Chondrocyte (in vitro differentiated cells): ENCODE data around the gene ACTA1. TPM values are rescaled to one million over a fixed set of nuclear protein-coding genes. Genes with fewer than 3 reads are reported as not detected.

Experiments
- DNase-seq: peaks from one replicate; pipeline ENCODE4 v3.0.0; 2021; ENCODE audit warnings: mixed read lengths, low spot score
- H3K27ac Mint-ChIP-seq: one replicate; pipeline ENCODE4 v1.8.0; 2021; ENCODE audit warnings: mild to moderate bottlenecking, moderate library complexity, mixed read lengths; ENCODE audit not compliant: unreplicated experiment
- H3K27me3 Mint-ChIP-seq: 2 replicates; pipeline ENCODE4 v1.8.0; 2021; ENCODE audit warnings: low read depth, mixed read lengths
- H3K36me3 Mint-ChIP-seq: 2 replicates; pipeline ENCODE4 v1.8.0; 2021; ENCODE audit warnings: low read depth, mixed read lengths
- H3K4me1 Mint-ChIP-seq: 2 replicates; pipeline ENCODE4 v1.8.0; 2021; ENCODE audit warnings: low read depth, mild to moderate bottlenecking, mixed read lengths
- H3K4me3 Mint-ChIP-seq: one replicate; pipeline ENCODE4 v1.8.0; 2021; ENCODE audit warnings: mild to moderate bottlenecking, moderate library complexity, mixed read lengths; ENCODE audit not compliant: unreplicated experiment
- H3K9me3 Mint-ChIP-seq: 2 replicates; pipeline ENCODE4 v1.8.0; 2021; ENCODE audit warnings: low read depth, mixed read lengths
- CTCF ChIP-seq: fragments of 200-600 bp; sonication (generic); IDR thresholded peaks from 2 replicates; pipeline ENCODE4 v1.5.0; 2021; ENCODE audit warnings: antibody characterized with exemption, mild to moderate bottlenecking, moderate library complexity
- total RNA-seq: library from RNA; stranded (reverse); gene quantifications from 3 replicates; pipeline ENCODE4 v1.2.1, GENCODE V29; 2021

ACTA1 gene
- total RNA-seq, 1 donor from 2014 or later, result 3.5 TPM

- Mint-ChIP-seq H3K9me3 (no peaks in the 10 kb centered on the region), H3K27me3 (no peaks in the 10 kb centered on the region), H3K4me3 (no peak overlapping the region), H3K36me3 (peaks cover 44% of the 10 kb centered on the region), H3K4me1 (no peaks in the 10 kb centered on the region), H3K27ac (no peak overlapping the region)
- no peak for TF ChIP-seq CTCF
- no peak for DNase-seq
Measured at GRCh38 chr1:229461032-229461668, 27.3 kb upstream of the ACTA1 start.

DNA sequence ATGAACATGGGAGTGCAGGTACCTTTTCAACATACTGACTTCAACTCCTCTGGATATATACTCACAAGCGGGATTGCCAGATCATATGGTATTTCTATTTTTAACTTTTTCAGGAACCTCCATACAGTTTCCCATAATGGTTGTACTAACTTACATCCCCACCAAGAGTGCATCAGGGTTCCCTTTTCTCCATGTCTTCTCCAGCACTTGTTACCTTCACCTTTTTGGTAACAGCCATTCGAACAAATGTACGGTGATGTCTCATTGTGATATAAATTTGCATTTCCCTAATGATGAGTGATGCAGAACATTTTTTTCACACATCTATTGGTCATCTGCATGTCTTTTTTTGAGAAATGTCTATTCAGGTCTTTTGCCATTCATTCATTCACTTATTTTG, 25.9 kb upstream of the ACTA1 start:
- peaks cover 39% of the 10 kb centered on the region for H3K36me3 Mint-ChIP-seq
- DNase-seq, result no peak
- no peaks in the 10 kb centered on the region for H3K9me3 Mint-ChIP-seq
- H3K27me3 Mint-ChIP-seq, result no peaks in the 10 kb centered on the region
- TF ChIP-seq CTCF, result no peak
- H3K4me1 Mint-ChIP-seq, result no peaks in the 10 kb centered on the region
- H3K4me3 Mint-ChIP-seq, result no peak overlapping the region
- no peak overlapping the region for H3K27ac Mint-ChIP-seq

DNA sequence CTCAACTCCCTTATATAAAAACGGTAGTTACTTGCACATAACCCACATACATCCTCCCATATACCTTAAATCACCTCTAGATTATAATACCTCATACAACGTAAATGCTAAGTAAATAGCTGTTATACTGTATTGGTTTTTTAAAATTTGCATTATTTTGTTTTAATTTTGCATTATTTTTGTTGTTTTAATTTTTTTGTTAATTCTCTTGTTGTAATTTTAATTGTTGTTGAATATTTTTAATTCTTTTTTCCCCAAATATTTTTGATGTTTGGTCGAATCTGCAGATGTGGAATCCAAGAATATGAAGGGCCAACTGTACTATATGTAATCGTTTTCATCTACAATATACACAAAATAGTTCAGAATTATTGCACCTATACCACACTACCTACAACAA, 23.5 kb upstream of the ACTA1 start:
- Mint-ChIP-seq H3K36me3 (peaks cover 24% of the 10 kb centered on the region), H3K27ac (no peak overlapping the region), H3K4me1 (no peaks in the 10 kb centered on the region), H3K4me3 (no peak overlapping the region), H3K9me3 (no peaks in the 10 kb centered on the region), H3K27me3 (no peaks in the 10 kb centered on the region)
- no peak for TF ChIP-seq CTCF
- DNase-seq, result no peak

DNA sequence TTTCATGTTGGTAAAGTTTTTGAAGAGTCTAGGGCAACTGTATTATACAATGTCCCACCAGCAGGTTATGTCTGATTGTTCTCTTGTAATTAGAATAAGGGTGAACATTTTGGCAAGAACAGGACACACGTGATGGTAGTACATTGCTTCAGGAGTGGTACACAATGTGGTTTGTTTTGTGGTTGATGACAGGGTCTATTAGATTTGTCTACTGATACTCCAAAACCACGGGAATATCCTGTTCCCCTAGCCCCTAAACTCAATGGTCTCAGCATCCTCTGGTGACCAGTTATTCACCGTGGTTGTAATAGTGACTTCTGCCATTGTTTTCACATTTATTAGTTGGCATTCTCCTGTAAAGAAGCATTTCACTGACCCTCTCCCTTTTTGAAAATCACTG, 22.1 kb upstream of the ACTA1 start:
- Mint-ChIP-seq H3K27ac (no peak overlapping the region), H3K4me1 (no peaks in the 10 kb centered on the region), H3K27me3 (no peaks in the 10 kb centered on the region), H3K4me3 (no peak overlapping the region), H3K36me3 (peaks cover 20% of the 10 kb centered on the region), H3K9me3 (no peaks in the 10 kb centered on the region)
- no peak for DNase-seq
- TF ChIP-seq CTCF, result no peak

GRCh38 chr1:229454056-229454455, 20.2 kb upstream of the ACTA1 start:
- Mint-ChIP-seq H3K36me3 (peaks cover 7% of the 10 kb centered on the region), H3K27ac (no peak overlapping the region), H3K27me3 (no peaks in the 10 kb centered on the region), H3K4me3 (no peak overlapping the region), H3K9me3 (no peaks in the 10 kb centered on the region), H3K4me1 (no peaks in the 10 kb centered on the region)
- no peak for DNase-seq
- no peak for TF ChIP-seq CTCF
